GM19372 (cell line): ENCODE results near the gene S1PR1.

Source experiments
- ATAC-seq: cut with Tn5 transposase; IDR thresholded peaks from one replicate; pipeline ENCODE4 v1.9.1; 2021; ENCODE audit warnings: mild to moderate bottlenecking, low read depth, moderate library complexity; ENCODE audit not compliant: unreplicated experiment

The S1PR1 gene

GRCh38 chr1:101244842-101245241 is 8.0 kb downstream of the S1PR1 start:
- ATAC-seq = no peak

GRCh38 chr1:101245246-101245927 is 8.6 kb downstream of the S1PR1 start:
- no peak for ATAC-seq

- ATAC-seq = peak; percentile 96
Observed at GRCh38 chr1:101247404-101248287, 10.8 kb downstream of the S1PR1 start.

- no peak for ATAC-seq
Observed at GRCh38 chr1:101250222-101250621, 13.4 kb downstream of the S1PR1 start.

- ATAC-seq = no peak
Observed at GRCh38 chr1:101250656-101251272, 13.9 kb downstream of the S1PR1 start.

DNA sequence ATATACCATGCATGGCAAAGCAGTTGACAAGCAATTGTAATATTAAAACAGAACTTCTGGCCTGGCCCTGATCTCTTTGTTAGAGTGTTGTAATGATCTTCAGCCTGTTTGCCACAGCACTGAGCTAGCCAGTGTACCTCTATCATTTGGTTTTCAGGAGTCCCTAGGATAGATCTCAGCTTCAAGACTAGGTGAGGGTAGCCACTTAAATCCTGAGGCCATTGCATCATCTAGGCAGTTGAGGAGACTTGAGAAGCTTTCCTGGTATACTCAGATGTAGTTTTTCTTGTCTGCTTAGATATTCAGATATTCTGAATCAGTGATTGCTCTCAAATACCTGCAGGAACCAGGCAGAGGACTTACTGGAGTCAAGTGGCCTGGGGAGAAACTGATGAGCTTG is 14.7 kb downstream of the S1PR1 start:
- ATAC-seq = no peak

DNA sequence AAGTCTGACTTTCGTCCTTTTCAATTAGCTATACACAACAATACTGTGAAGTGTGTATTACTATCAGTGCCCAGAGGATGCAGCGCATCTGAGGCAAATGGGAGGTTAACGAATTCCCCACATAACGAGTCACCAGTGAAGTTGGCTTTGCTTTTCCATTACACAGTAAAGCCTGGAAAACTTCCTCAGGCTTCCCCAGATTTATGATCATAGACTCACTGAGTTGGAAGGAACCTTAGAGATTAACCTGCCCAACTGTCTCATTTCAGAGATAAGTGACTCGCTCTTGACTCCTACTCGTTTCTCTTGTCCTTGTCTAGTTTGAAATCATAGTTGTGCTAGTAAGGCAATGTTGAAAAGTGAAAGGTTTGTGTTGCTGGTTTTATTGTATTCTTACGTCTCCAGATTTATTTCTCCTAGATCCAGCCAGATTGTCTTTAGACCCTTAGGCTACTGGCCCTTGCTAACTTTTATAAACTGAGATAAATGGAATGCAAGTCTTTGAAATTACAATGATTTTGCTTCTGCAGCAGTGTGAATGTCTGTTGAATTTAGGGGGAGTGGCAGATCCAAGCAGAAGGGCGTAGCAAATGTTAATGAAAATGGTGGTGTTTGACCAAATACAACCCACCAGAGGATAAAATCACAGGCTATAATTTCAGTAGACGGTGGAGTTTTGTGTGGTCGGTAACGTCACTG is 17.3 kb downstream of the S1PR1 start:
- ATAC-seq = no peak

DNA sequence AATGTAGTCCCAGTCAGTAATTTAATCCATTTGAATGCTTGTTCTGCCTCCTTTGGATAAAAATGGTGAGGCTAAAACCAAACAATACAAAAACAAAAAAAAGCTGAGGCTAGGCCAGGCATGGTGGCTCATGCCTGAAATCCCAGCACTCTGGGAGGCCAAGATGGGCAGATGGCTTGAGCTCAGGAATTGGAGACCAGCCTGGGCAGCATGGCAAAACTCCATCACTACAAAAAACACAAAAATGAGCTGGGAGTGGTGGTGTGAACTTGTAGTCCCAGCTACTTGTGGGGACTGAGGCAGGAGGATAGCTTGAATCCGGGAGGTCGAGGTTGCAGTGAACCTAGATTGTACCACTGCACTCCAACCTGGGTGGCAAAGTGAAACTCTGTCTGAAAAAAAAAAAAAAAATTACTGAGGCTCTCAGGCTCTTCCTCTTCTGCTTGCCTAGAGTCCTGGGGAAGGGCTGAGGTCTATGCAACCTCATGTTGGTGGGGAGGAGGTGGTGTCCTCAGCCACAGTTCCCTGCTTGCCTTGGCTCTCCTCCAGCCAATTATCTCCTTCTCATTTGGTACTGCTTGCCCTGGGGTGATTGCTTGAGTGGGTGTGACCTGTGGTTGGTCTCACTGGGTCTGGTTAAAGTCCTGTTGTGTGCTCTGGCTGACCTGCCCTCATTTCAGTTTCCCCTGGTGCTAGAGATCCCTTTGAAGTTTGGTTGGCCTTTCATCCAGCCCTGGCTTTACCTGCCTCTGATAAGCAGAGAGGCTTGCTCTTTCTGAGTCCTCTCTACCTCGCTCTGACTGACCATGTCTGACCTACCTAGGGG is 20.9 kb downstream of the S1PR1 start:
- peak; percentile 88 for ATAC-seq

DNA sequence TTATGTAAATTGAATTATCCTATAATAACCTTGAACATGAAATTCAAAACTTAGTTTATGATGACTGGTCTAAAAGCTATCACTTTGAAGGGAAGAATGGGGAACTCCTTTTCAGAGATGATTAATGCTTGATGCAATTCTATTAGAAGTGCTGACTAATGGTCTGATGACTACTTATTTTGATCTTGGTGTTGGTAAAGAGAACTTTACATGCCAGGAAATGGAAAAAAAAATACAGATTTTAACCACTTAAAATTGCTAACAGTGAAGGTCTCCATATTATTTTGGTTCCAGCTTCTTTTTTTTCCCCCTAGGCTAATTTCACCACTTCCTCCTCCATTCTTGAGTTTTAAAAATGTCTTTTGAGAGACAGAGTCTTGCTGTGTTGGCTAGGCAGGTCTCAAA is 22.9 kb downstream of the S1PR1 start:
- ATAC-seq = no peak

DNA sequence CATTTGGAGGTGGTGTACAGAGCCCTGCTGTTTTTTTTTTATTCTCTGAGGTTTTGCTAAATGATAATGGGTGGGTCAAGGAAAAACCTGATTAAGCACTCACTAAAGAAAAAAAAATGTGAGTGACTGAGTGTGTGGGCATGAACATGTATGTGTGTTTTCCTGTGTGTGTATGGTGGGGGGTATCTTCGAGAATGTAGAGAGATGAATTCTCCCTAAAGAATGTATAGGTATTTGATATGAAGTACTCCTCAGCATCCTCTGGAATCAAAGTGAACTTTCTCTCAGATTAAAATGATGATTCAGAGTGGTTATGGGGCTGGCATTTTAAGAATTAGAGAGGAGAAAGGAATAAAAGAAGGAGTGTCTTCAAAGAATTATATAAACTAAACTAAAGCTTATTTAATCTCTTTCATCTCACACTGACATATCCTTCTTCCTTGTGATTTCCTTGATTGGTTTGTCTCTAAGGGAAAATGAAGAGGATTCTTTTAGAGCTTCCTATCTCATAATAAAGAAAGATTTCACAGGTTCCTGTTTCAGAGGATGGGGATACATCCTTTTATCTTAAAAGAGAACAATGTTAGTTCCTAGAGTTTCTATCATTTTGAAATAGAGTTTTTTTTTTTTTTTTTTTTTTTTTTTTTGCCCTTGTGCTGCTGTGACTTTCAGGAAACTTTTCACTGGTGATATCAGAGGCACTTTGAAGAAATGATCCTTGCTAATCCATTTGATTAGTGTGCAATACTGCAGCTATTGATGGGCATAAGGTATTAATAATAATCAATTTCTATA is 23.9 kb downstream of the S1PR1 start:
- ATAC-seq = no peak

DNA sequence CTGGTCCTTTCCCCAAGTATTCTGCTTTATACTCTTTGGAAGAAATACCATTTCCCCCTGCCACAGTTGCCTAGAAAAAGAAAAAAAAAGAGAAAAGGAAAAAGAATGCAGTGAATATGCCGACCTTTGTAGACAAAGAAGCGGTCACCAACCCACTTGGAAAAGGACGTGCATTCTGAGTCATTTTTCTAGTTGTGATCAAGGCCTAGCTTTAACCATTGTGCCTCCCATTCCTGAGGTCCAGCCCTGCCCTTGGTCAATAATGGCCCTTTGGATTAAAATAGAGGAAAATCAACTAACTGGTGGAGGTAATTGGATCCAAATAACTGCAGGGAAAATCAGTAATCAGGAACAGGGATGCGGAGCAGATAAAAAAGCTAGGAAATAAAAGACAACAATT is 24.8 kb downstream of the S1PR1 start:
- no peak for ATAC-seq

DNA sequence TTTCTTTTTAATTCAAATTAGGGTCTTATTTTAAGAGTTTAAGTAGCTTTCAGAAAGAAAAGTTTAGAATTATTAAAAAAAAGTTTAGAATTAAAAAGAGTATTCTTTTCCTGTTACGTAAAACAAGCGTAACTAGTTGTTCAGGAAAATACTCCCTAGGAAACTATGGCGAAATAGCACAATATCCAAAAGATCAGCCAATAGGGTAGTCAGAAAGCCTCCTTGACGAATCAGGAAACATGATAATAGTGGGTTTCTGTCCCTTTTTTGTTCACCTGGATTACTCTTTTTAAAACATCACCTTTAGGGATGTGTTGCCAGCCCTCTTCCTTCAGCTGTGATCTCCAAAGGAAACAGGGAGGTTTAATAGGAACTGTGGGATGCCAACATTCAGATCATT is 25.2 kb downstream of the S1PR1 start:
- no peak for ATAC-seq

DNA sequence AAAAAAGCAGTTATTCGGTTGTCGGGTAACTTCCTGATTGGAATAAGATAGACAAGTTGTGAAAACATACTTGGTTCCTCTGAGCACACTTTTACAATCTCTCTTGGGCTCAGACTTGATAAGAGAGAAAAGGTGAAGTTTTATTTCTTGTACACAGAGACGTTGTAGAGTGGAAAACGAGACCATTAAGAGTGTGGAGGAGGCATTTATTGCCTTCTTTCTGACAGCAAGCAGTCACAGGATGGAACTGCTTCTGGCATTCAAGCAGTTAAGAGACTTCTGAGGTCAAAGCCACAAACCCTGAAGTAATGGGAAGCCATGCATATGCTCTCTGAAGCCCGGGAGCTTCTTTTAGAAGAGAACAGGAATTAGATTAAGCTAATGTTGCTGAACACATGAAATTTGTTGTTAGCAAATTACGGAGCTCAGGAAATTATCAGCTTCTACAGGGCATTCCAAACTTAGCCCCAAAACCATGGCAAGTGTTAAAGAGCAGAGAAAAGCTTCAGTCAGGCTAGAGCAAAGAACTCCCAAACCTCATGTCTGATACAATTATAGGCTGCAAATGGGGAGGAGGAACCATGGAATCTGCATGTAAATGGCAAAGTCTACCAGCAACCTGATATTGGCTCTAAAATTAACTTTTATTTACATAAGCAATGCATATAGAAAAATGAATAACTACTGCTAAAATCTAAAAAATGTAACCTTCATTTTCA is 26.0 kb downstream of the S1PR1 start:
- ATAC-seq = no peak

DNA sequence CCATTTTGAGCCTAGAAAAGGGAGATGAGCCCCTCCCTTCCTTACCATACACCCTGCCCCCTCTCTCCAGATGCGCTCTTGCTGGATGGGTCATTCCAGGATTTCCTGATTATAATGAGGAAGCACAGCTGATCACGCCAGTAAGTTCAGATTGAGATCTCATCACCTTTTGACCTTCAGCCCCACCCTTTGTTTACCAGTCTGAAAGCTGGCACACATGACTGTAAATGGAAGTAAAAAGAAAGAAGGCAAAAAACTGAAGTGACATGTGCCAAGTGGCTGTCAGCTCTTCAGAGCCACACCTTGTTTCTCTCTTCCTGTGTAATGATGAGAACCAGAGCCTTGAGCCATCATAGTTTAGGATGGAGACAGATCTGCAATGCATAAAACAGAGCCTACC is 27.9 kb downstream of the S1PR1 start:
- ATAC-seq = no peak

DNA sequence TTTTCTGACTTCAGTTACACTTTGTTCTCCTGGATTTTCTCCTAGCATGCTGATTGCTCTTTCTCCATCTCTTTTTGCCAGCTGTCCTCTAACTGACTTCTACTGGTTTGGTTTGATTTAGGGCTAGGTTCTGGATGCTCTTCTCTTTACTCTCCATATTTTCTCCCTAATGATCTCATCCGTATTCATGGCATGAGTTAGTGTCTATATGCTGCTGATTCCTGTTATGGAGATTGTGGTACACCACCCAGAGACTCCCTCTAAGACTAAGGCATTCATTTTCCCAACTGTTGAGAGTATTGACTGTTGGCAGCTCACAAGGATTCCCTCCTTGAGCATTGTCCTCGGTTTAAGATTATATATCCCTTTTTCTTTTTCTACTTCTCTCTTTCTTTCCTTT is 28.9 kb downstream of the S1PR1 start:
- no peak for ATAC-seq

DNA sequence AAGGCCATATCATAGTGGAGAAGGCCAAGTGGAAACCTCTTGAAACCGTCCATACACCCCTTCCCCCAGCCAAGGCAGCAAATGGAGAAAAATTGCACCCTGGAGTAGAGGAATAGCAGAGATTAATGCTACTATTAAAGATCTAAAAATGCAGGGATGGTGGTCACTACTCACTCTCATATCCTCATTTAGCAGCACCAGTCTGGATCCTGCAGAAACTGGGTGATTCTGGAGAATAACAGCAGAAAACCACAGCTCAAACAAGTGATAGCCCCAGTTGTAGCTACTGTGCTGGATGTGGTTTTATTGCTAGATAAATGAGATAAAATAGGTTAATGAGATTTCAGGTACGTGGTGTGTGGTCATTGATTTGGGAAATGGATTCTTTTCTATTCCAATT is 30.3 kb downstream of the S1PR1 start:
- no peak for ATAC-seq

- ATAC-seq = no peak
Observed at GRCh38 chr1:101268893-101269292, 32.1 kb downstream of the S1PR1 start.

GRCh38 chr1:101275672-101276071 is 38.9 kb downstream of the S1PR1 start:
- ATAC-seq = no peak

DNA sequence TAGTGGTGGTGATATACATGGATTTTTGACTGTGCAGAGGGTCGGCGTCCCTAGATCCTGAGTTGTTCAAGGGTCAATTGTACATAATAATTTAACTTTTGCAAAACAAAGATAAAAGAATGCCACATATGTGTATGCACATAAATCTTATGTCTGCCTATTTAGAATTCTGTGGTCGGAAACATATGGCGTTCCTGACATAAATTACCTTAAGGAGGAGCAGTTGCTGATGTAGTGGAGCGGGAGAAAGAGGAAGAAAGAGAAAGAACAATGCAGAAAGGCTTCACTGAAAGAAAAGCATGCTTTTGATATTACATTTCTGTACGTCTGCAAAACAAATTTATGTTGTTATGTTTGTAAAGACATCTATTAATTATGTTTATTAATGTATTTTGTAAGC is 40.0 kb downstream of the S1PR1 start:
- no peak for ATAC-seq
